Activated T-helper 1 cell treated with anti-CD3 and anti-CD28 coated beads, Interleukin-12 subunit alpha, Interleukin-12 subunit beta, Interleukin-2, Interleukin-4 antibody, amounts not matched to agents 30 ng/mL and 10 ng/mL and 1 ng/mL, durations not matched to agents 14 hours and 24 hours and 36 hours (primary cell): ENCODE results near the gene PARS2. TPM values are rescaled to one million over a fixed set of nuclear protein-coding genes. Genes with fewer than 3 reads are reported as not detected.

ENCODE experiments used
- DNase-seq: peaks from one replicate; pipeline ENCODE4 v3.0.0; 2021; ENCODE audit warnings: low spot score
- H3K27ac Mint-ChIP-seq: one replicate; pipeline ENCODE4 v1.8.0; 2021; ENCODE audit warnings: mild to moderate bottlenecking, mixed read lengths
- H3K27me3 Mint-ChIP-seq: one replicate; pipeline ENCODE4 v1.8.0; 2022; ENCODE audit warnings: mild to moderate bottlenecking, moderate library complexity, mixed read lengths; ENCODE audit not compliant: insufficient read depth
- H3K36me3 Mint-ChIP-seq: one replicate; pipeline ENCODE4 v1.8.0; 2021; ENCODE audit warnings: low read depth, mixed read lengths
- H3K4me1 Mint-ChIP-seq: one replicate; pipeline ENCODE4 v1.8.0; 2021; ENCODE audit warnings: low read depth, mixed read lengths
- H3K4me3 Mint-ChIP-seq: one replicate; pipeline ENCODE4 v1.8.0; 2021; ENCODE audit warnings: mild to moderate bottlenecking, moderate library complexity, mixed read lengths
- H3K9me3 Mint-ChIP-seq: one replicate; pipeline ENCODE4 v1.8.0; 2021; ENCODE audit warnings: mixed read lengths
- intact Hi-C: fragments of 100-400 bp; cut with micrococcal nuclease; formaldehyde crosslinking; loops from one replicate; pipeline ENCODE4 v1.15.1; 2024
- total RNA-seq: library from RNA; stranded (reverse); gene quantifications from 2 replicates; pipeline ENCODE4 v1.2.3, GENCODE V29; 2022

Gene PARS2
- total RNA-seq, 1 donor from 2014 or later = 6.7 TPM

GRCh38 chr1:54806931-54807611 lies 42.7 kb upstream of the PARS2 start:
- peak; percentile 24 for DNase-seq
- Mint-ChIP-seq H3K27me3 (peaks cover 5% of the 10 kb centered on the region), H3K4me3 (no peak overlapping the region), H3K4me1 (peaks cover 43% of the 10 kb centered on the region), H3K36me3 (no peaks in the 10 kb centered on the region), H3K9me3 (no peaks in the 10 kb centered on the region), H3K27ac (no peak overlapping the region)
- intact Hi-C loops = loop anchor here (10.0 kb wide), 1 partner anchor 602 kb away; the partner anchor contains the start of genes CYB5RL and MRPL37

- Mint-ChIP-seq H3K36me3 (no peaks in the 10 kb centered on the region), H3K4me1 (peaks cover 51% of the 10 kb centered on the region), H3K27ac (no peak overlapping the region), H3K4me3 (no peak overlapping the region), H3K27me3 (peaks cover 5% of the 10 kb centered on the region), H3K9me3 (no peaks in the 10 kb centered on the region)
- no peak for DNase-seq
- intact Hi-C loops = loop anchor here (2.0 to 10.0 kb wide), 2 partner anchors 399 to 601 kb away; partner anchors contain the start of genes CYB5RL, MRPL37 and SSBP3
Observed at GRCh38 chr1:54805981-54806381, 41.7 kb upstream of the PARS2 start.

- H3K4me1 Mint-ChIP-seq = peaks cover 46% of the 10 kb centered on the region
Observed at GRCh38 chr1:54805466-54805865, 41.1 kb upstream of the PARS2 start.

GRCh38 chr1:54804471-54805132 lies 40.3 kb upstream of the PARS2 start:
- Mint-ChIP-seq H3K4me1 (peaks cover 51% of the 10 kb centered on the region), H3K36me3 (no peaks in the 10 kb centered on the region), H3K9me3 (no peaks in the 10 kb centered on the region), H3K27ac (peak overlapping the region; percentile 58), H3K4me3 (no peak overlapping the region), H3K27me3 (no peaks in the 10 kb centered on the region)
- intact Hi-C loops = loop anchor here (2.0 to 10.0 kb wide), 3 partner anchors 398 to 600 kb away; partner anchors contain the start of genes CYB5RL, MRPL37 and SSBP3
- DNase-seq = no peak

More at GRCh38 chr1:54805466-54805865, 41.1 kb upstream of the PARS2 start:
- H3K27me3 Mint-ChIP-seq = peaks cover 5% of the 10 kb centered on the region
- no peak for DNase-seq
- no peaks in the 10 kb centered on the region for H3K36me3 Mint-ChIP-seq
- no peak overlapping the region for H3K27ac Mint-ChIP-seq
- H3K4me3 Mint-ChIP-seq = no peak overlapping the region
- no peaks in the 10 kb centered on the region for H3K9me3 Mint-ChIP-seq
- intact Hi-C loops = loop anchor here (2.0 to 10.0 kb wide), 2 partner anchors 399 to 601 kb away; partner anchors contain the start of genes CYB5RL, MRPL37 and SSBP3

GRCh38 chr1:54803761-54804470 lies 39.6 kb upstream of the PARS2 start:
- DNase-seq = no peak
- no peak overlapping the region for H3K27ac Mint-ChIP-seq
- intact Hi-C loops = loop anchor here (2.0 to 10.0 kb wide), 3 partner anchors 397 to 599 kb away; partner anchors contain the start of genes CYB5RL, MRPL37 and SSBP3
- no peaks in the 10 kb centered on the region for H3K9me3 Mint-ChIP-seq
- no peaks in the 10 kb centered on the region for H3K27me3 Mint-ChIP-seq
- H3K36me3 Mint-ChIP-seq = no peaks in the 10 kb centered on the region
- H3K4me1 Mint-ChIP-seq = peaks cover 58% of the 10 kb centered on the region
- no peak overlapping the region for H3K4me3 Mint-ChIP-seq

GRCh38 chr1:54800899-54801759 lies 36.8 kb upstream of the PARS2 start, which contains the start of gene TTC22:
Gene TTC22, minus strand, starts transcription at chr1:54801323. Its CDS starts 160 bp downstream, at chr1:54801163.
- H3K27me3 Mint-ChIP-seq = no peaks in the 10 kb centered on the region
- no peaks in the 10 kb centered on the region for H3K9me3 Mint-ChIP-seq
- peaks cover 65% of the 10 kb centered on the region for H3K4me1 Mint-ChIP-seq
- peak within 1 kb of the TSS; percentile 80 for H3K27ac Mint-ChIP-seq
- H3K36me3 Mint-ChIP-seq = peaks cover 2% of the 10 kb centered on the region
- peak within 1 kb of the TSS; percentile 85 for H3K4me3 Mint-ChIP-seq
- intact Hi-C loops = loop anchor here (1.0 to 10.0 kb wide), 4 partner anchors 37 to 596 kb away; partner anchors contain the start of genes CYB5RL, MRPL37, PARS2 and TTC4
- DNase-seq = peak; percentile 56

- DNase-seq = no peak
- peaks cover 63% of the 10 kb centered on the region for H3K4me1 Mint-ChIP-seq
- H3K9me3 Mint-ChIP-seq = no peaks in the 10 kb centered on the region
- H3K27me3 Mint-ChIP-seq = no peaks in the 10 kb centered on the region
- H3K27ac Mint-ChIP-seq = peak overlapping the region; percentile 80
- H3K36me3 Mint-ChIP-seq = peaks cover 2% of the 10 kb centered on the region
- H3K4me3 Mint-ChIP-seq = peak overlapping the region; percentile 85
- intact Hi-C loops = loop anchor here (5.0 to 10.0 kb wide), 2 partner anchors 513 to 595 kb away; partner anchors contain the start of genes CYB5RL and MRPL37
Observed at GRCh38 chr1:54800041-54800898, 35.9 kb upstream of the PARS2 start.

- Mint-ChIP-seq H3K36me3 (peaks cover 2% of the 10 kb centered on the region), H3K27ac (peak overlapping the region; percentile 80), H3K4me3 (peak overlapping the region; percentile 85), H3K9me3 (no peaks in the 10 kb centered on the region), H3K4me1 (peaks cover 64% of the 10 kb centered on the region), H3K27me3 (no peaks in the 10 kb centered on the region)
- intact Hi-C loops = loop anchor here (2.0 kb wide), 3 partner anchors 88 to 746 kb away; partner anchors contain the start of genes DHCR24, TCEANC2 and TMEM59
- peak; percentile 33 for DNase-seq
Observed at GRCh38 chr1:54798769-54799641, 34.7 kb upstream of the PARS2 start.

- no peak overlapping the region for H3K27ac Mint-ChIP-seq
- H3K36me3 Mint-ChIP-seq = peaks cover 2% of the 10 kb centered on the region
- no peaks in the 10 kb centered on the region for H3K9me3 Mint-ChIP-seq
- no peaks in the 10 kb centered on the region for H3K27me3 Mint-ChIP-seq
- intact Hi-C loops = loop anchor here (2.0 kb wide), 3 partner anchors 89 to 745 kb away; partner anchors contain the start of genes DHCR24, TCEANC2 and TMEM59
- H3K4me1 Mint-ChIP-seq = peaks cover 64% of the 10 kb centered on the region
- DNase-seq = no peak
- H3K4me3 Mint-ChIP-seq = no peak overlapping the region
Observed at GRCh38 chr1:54798206-54798605, 33.9 kb upstream of the PARS2 start.

GRCh38 chr1:54796902-54797301 lies 32.6 kb upstream of the PARS2 start:
- Mint-ChIP-seq H3K9me3 (peaks cover 3% of the 10 kb centered on the region), H3K4me1 (peaks cover 58% of the 10 kb centered on the region), H3K27ac (no peak overlapping the region), H3K4me3 (no peak overlapping the region), H3K27me3 (no peaks in the 10 kb centered on the region), H3K36me3 (peaks cover 4% of the 10 kb centered on the region)
- DNase-seq = no peak
- intact Hi-C loops = no loop called here
